Esophagus squamous epithelium (tissue), 5 donors: ENCODE data around the gene CRB1. TPM values are rescaled to one million over a fixed set of nuclear protein-coding genes. Genes with fewer than 3 reads are reported as not detected.

Source experiments
- DNase-seq: peaks from one replicate; lab custom pipeline; 2025; lab: John Stamatoyannopoulos, UW
- H3K27ac ChIP-seq, 4 donors: fragments of 200-600 bp; sonication (generic); one replicate each; pipeline ENCODE4 v1.5.1; 2016 to 2019; ENCODE audit warnings: mild to moderate bottlenecking in 1 of 4
- H3K27me3 ChIP-seq, 4 donors: fragments of 200-600 bp; sonication (generic); 1 replicate in 3 of 4; 2 replicates in 1 of 4; pipeline versions ENCODE4 v1.5.1 to v1.6.0; 2017 to 2021; ENCODE audit warnings: antibody characterized with exemption in 1 of 4
- H3K36me3 ChIP-seq, 3 donors: fragments of 200-600 bp; sonication (generic); one replicate each; pipeline ENCODE4 v1.5.1; 2016 to 2019
- H3K4me1 ChIP-seq, 3 donors: fragments of 200-600 bp; sonication (generic); one replicate each; pipeline ENCODE4 v1.5.1; 2017 to 2019
- H3K4me3 ChIP-seq, 4 donors: fragments of 200-600 bp; sonication (generic); 1 replicate in 3 of 4; 2 replicates in 1 of 4; pipeline ENCODE4 v1.5.1; 2016 to 2019; ENCODE audit warnings: mild to moderate bottlenecking in 2 of 4, moderate library complexity in 1 of 4
- H3K9me3 ChIP-seq, 3 donors: fragments of 200-600 bp; sonication (generic); one replicate each; pipeline ENCODE4 v1.5.1; 2016 to 2019
- POLR2A ChIP-seq, 4 donors: fragments of 450-650 bp; IDR thresholded peaks; one replicate each; pipeline ENCODE4 v1.6.1; 2017; ENCODE audit warnings: antibody characterized with exemption in 4 of 4, mild to moderate bottlenecking in 4 of 4, moderate library complexity in 3 of 4
- WGBS, 2 donors: methylation state at CpG; one replicate each; pipeline ENCODE4 v1.1.5; 2018; 5-methylcytosine and 5-hydroxymethylcytosine counted together
- intact Hi-C: fragments of 100-400 bp; cut with DNase I; formaldehyde crosslinking; loops from one replicate; pipeline ENCODE4 v1.15.0; 2022
- small RNA-seq, 4 donors: library from RNA; depleted of rRNA; stranded (forward); fragments of <200 nt; gene quantifications; one replicate each; pipeline ENCODE3, GENCODE V24; 2016
- total RNA-seq, 4 donors: library from RNA; depleted of rRNA; stranded (reverse); fragments of >200 nt; gene quantifications; one replicate each; pipeline ENCODE4 v1.1.0, GENCODE V29; 2016
- TF ChIP-seq, protein P1 (sequence below), 6 experiments: fragments of 450-650 bp in 4 of 6; fragments of 200-600 bp in 2 of 6; sonication (generic) in 2 of 6; IDR thresholded peaks; one replicate each; pipeline ENCODE4 v1.5.1; 2016 to 2019; ENCODE audit warnings: antibody characterized with exemption in 6 of 6, mild to moderate bottlenecking in 4 of 6, moderate library complexity in 4 of 6
- donor health status: DM: yes; HTN: yes; CAD: no.

The CRB1 gene
- total RNA-seq, 4 donors from 2014 or later, result 0.19 TPM; not detected in 3

DNA sequence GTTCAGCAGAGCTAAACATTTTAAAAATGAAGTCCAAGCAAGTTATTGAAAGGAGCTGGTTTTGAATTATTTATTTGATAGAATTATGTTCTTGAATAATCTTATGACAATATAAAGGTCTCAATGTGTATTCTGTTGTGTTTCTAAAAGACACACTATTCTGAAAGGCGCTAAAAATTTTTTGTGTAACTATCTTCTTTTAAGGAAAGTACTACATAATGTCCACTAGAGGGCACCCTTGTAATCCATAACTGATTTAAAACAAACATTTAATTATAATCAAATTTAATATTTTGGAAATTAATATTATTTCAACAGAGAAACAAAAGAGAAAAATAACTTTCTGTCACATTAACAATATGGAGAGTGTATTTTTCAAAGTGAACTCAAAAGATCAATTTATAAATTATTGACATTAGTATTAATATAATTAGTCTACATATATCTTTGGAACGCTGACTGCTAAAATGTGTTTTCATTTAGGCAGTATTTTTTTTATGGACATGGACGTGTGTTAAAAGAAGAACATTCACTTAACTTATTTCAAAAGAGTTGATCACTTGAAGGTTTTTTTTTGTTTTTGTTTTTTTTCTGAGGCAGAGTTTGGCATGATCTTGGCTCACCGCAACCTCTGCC is 258.8 kb downstream of the CRB1 start:
- 53 to 58% methylated on average over 4 of the region's 4 CpGs for WGBS, 2 donors
- no peaks in the 10 kb centered on the region for H3K9me3 ChIP-seq
- no peak overlapping the region for H3K27ac ChIP-seq
- H3K4me1 ChIP-seq, result no peaks in the 10 kb centered on the region
- DNase-seq, result no peak
- TF ChIP-seq POLR2A (IDR thresholded peaks at IDR 0.05), result no peak
- TF ChIP-seq, protein P1, sequence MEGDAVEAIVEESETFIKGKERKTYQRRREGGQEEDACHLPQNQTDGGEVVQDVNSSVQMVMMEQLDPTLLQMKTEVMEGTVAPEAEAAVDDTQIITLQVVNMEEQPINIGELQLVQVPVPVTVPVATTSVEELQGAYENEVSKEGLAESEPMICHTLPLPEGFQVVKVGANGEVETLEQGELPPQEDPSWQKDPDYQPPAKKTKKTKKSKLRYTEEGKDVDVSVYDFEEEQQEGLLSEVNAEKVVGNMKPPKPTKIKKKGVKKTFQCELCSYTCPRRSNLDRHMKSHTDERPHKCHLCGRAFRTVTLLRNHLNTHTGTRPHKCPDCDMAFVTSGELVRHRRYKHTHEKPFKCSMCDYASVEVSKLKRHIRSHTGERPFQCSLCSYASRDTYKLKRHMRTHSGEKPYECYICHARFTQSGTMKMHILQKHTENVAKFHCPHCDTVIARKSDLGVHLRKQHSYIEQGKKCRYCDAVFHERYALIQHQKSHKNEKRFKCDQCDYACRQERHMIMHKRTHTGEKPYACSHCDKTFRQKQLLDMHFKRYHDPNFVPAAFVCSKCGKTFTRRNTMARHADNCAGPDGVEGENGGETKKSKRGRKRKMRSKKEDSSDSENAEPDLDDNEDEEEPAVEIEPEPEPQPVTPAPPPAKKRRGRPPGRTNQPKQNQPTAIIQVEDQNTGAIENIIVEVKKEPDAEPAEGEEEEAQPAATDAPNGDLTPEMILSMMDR (IDR thresholded peaks at IDR 0.05), result peak in 5 of 6 experiments; percentile 21 to 70 (median 63)
- H3K36me3 ChIP-seq, result no peaks in the 10 kb centered on the region
- no peaks in the 10 kb centered on the region for H3K27me3 ChIP-seq
- H3K4me3 ChIP-seq, result no peak overlapping the region
- intact Hi-C loops, result no loop called here

Small RNA genes lying within 50 kb of the gene (small RNA-seq; reads per million reads assigned to genes)
- gene MRPS21P3, result 0 reads per million in 4 donors

Other genes with a start within 250 kb of the CRB1 start
- not detected for gene F13B, start 201.0 kb upstream of the CRB1 start, total RNA-seq
- 10 to 100 TPM in 3 of 4 donors, 1 to 10 TPM in 1; 6.0 to 21.8 (median 13.9) TPM for gene ASPM, start 121.6 kb upstream of the CRB1 start, total RNA-seq
- gene ZBTB41, start 67.0 kb upstream of the CRB1 start, total RNA-seq, result 1 to 10 TPM; 3.8 to 8.0 (median 6.4) TPM